HG03354 (cell line): Measurements from ENCODE around the gene COX8A.

ENCODE experiments used
- ATAC-seq: cut with Tn5 transposase; IDR thresholded peaks from one replicate; pipeline ENCODE4 v1.9.1; 2021; ENCODE audit warnings: mild to moderate bottlenecking; ENCODE audit not compliant: unreplicated experiment, poor library complexity, severe bottlenecking

Gene COX8A

GRCh38 chr11:64000740-64001483 lies 26.5 kb downstream of the COX8A start:
- no peak for ATAC-seq

- no peak for ATAC-seq
These were observed 27.3 kb downstream of the COX8A start for GRCh38 chr11:64001484-64002420.

GRCh38 chr11:64003807-64004589 lies 29.6 kb downstream of the COX8A start:
- ATAC-seq: no peak

GRCh38 chr11:64004590-64004984 lies 30.2 kb downstream of the COX8A start:
- ATAC-seq: no peak

GRCh38 chr11:64005691-64006090 lies 31.3 kb downstream of the COX8A start:
- ATAC-seq: no peak

- no peak for ATAC-seq
These were observed 32.0 kb downstream of the COX8A start for GRCh38 chr11:64006398-64006797.

- no peak for ATAC-seq
These were observed 32.8 kb downstream of the COX8A start for GRCh38 chr11:64007160-64007628.

- no peak for ATAC-seq
These were observed 33.3 kb downstream of the COX8A start for GRCh38 chr11:64007629-64008282.

GRCh38 chr11:64008283-64008913 lies 34.0 kb downstream of the COX8A start:
- ATAC-seq: no peak

- no peak for ATAC-seq
These were observed 34.7 kb downstream of the COX8A start for GRCh38 chr11:64008914-64009633.

GRCh38 chr11:64009710-64010109 lies 35.3 kb downstream of the COX8A start:
- ATAC-seq: no peak

- no peak for ATAC-seq
These were observed 36.4 kb downstream of the COX8A start for GRCh38 chr11:64010783-64011182.

GRCh38 chr11:64011371-64011770 lies 37.0 kb downstream of the COX8A start:
- ATAC-seq: no peak

GRCh38 chr11:64013141-64013896 lies 38.9 kb downstream of the COX8A start:
- ATAC-seq: no peak

GRCh38 chr11:64014356-64014755 lies 39.9 kb downstream of the COX8A start:
- ATAC-seq: no peak

GRCh38 chr11:64015510-64015909 lies 41.1 kb downstream of the COX8A start:
- ATAC-seq: no peak

- ATAC-seq: no peak
These were observed 41.8 kb downstream of the COX8A start for GRCh38 chr11:64015935-64016845.
